Lung (tissue), 12 donors: ENCODE measurements around the gene SS18L1. TPM values are rescaled to one million over a fixed set of nuclear protein-coding genes. Genes with fewer than 3 reads are reported as not detected.

ENCODE experiments used
- ATAC-seq: fragments of 200-7000 bp; cut with Tn5 transposase; one replicate; pipeline ENCODE4 v1.9.1; 2020; ENCODE audit warnings: moderate number of reproducible peaks; ENCODE audit not compliant: insufficient read depth, low FRiP score
- DNase-seq, 3 donors: peaks; one replicate each; pipeline ENCODE4 v3.0.0-alpha.2; 2013 to 2017
- H3K27ac ChIP-seq, 2 donors: one replicate each; pipeline ENCODE4 v1.5.1; 2013; ENCODE audit warnings: mild to moderate bottlenecking in 2 of 2, moderate library complexity in 2 of 2, control low read depth in 1 of 2, inconsistent platforms in 1 of 2, low read depth in 1 of 2, low read length in 1 of 2
- H3K27me3 ChIP-seq, 3 donors: one replicate each; pipeline ENCODE4 v1.5.1; 2013; ENCODE audit warnings: low read length in 2 of 3; ENCODE audit not compliant: control insufficient read depth in 3 of 3, insufficient read depth in 3 of 3
- H3K36me3 ChIP-seq, 4 donors: one replicate each; pipeline ENCODE4 v1.5.1; 2013; ENCODE audit warnings: low read length in 4 of 4, mild to moderate bottlenecking in 1 of 4, moderate library complexity in 1 of 4; ENCODE audit not compliant: control insufficient read depth in 4 of 4, insufficient read depth in 4 of 4
- H3K4me1 ChIP-seq, 5 donors: one replicate each; pipeline ENCODE4 v1.5.1; 2013; ENCODE audit warnings: low read length in 5 of 5, mild to moderate bottlenecking in 2 of 5, moderate library complexity in 1 of 5; ENCODE audit not compliant: control insufficient read depth in 5 of 5, insufficient read depth in 5 of 5
- H3K4me3 ChIP-seq: one replicate; pipeline ENCODE4 v1.5.1; 2013; ENCODE audit warnings: mild to moderate bottlenecking, control low read depth, moderate library complexity
- H3K9ac ChIP-seq, 2 donors: one replicate each; pipeline ENCODE4 v1.5.1; 2013; ENCODE audit warnings: low read length in 2 of 2, control low read depth in 1 of 2; ENCODE audit not compliant: insufficient read depth in 1 of 2
- H3K9me3 ChIP-seq, 4 donors: one replicate each; pipeline ENCODE4 v1.5.1; 2013; ENCODE audit warnings: low read length in 3 of 4, mild to moderate bottlenecking in 1 of 4, moderate library complexity in 1 of 4; ENCODE audit not compliant: control insufficient read depth in 4 of 4, insufficient read depth in 3 of 4
- WGBS, 2 donors: extraction: QIAGEN DNeasy Blood & Tissue Kit; methylation state at CpG; one replicate each; pipeline ENCODE4 v1.1.7; 2013; 5-methylcytosine and 5-hydroxymethylcytosine counted together
- polyA plus RNA-seq, 2 donors: library from polyadenylated mRNA; stranded (reverse); fragments of 200-250 nt; gene quantifications; one replicate each; pipeline ENCODE4 v1.2.1, GENCODE V29; 2013
- total RNA-seq, 2 donors: library from RNA; depleted of rRNA in 1 of 2; stranded (reverse); fragments of >200 nt in 1 of 2; gene quantifications; one replicate each; pipeline ENCODE4 v1.2.1, GENCODE V29; 2014 to 2021
- TF ChIP-seq, protein P1 (sequence below): IDR thresholded peaks from 2 replicates; pipeline ENCODE4 v1.5.1; 2012; ENCODE audit warnings: mild to moderate bottlenecking; ENCODE audit errors: control extremely low read depth, extremely low read depth
- donor health status: control.
- donor health status: control.
- donor health status: Bipolar disorder and iron deficiency.
- donor health status: healthy.
- donor health status: DM: yes; HTN: yes; CAD: no.

The SS18L1 gene
- total and polyA plus RNA-seq, 4 donors: 7.2 to 24.1 (median 14.9) TPM

DNA sequence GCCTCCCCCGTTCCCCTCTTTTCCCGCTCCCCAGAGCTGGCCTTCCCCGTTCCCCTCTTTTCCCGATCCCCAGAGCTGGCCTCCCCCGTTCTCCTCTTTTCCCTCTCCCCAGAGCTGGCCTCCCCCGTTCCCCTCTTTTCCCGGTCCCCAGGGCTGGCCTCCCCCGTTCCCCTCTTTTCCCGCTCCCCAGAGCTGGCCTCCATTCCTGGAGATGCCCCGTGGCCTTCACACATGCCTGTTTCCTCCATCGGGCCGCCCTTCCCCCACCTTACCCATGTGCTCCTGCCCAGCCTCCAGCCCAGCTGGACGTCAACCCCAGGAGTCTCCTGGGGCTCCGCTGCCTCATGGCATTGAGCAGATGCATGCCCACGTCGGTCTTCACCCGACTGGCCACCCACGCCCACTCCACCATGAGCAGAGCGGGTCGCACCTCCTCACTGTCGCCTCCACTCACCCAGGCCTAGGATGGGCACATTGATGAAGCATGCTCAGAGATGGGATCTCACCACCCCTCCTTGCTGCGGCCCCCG is 8.3 kb downstream of the SS18L1 start:
- Histone ChIP-seq H3K9ac (no peak overlapping the region), H3K36me3 (peaks cover 0 to 5% (median 1%) of the 10 kb centered on the region in 4 donors), H3K9me3 (peaks cover 0 to 2% (median 0%) of the 10 kb centered on the region in 4 donors), H3K27ac (no peak overlapping the region), H3K4me3 (no peak overlapping the region), H3K4me1 (peaks cover 0 to 27% (median 7%) of the 10 kb centered on the region in 5 donors), H3K27me3 (no peaks in the 10 kb centered on the region)
- DNase-seq (no peak), ATAC-seq (no peak)
- 90 to 96% methylated on average over 18 to 23 of the region's 23 CpGs for WGBS, 2 donors
- TF ChIP-seq, protein P1, sequence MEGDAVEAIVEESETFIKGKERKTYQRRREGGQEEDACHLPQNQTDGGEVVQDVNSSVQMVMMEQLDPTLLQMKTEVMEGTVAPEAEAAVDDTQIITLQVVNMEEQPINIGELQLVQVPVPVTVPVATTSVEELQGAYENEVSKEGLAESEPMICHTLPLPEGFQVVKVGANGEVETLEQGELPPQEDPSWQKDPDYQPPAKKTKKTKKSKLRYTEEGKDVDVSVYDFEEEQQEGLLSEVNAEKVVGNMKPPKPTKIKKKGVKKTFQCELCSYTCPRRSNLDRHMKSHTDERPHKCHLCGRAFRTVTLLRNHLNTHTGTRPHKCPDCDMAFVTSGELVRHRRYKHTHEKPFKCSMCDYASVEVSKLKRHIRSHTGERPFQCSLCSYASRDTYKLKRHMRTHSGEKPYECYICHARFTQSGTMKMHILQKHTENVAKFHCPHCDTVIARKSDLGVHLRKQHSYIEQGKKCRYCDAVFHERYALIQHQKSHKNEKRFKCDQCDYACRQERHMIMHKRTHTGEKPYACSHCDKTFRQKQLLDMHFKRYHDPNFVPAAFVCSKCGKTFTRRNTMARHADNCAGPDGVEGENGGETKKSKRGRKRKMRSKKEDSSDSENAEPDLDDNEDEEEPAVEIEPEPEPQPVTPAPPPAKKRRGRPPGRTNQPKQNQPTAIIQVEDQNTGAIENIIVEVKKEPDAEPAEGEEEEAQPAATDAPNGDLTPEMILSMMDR: no peak

GRCh38 chr20:62155428-62156253 is 12.1 kb downstream of the SS18L1 start:
- Histone ChIP-seq H3K4me1 (peaks cover 0 to 5% (median 0%) of the 10 kb centered on the region in 5 donors), H3K9ac (no peak overlapping the region), H3K9me3 (peaks cover 0 to 2% (median 0%) of the 10 kb centered on the region in 4 donors), H3K4me3 (no peak overlapping the region), H3K27ac (no peak overlapping the region), H3K36me3 (peaks cover 0 to 13% (median 1%) of the 10 kb centered on the region in 4 donors), H3K27me3 (no peaks in the 10 kb centered on the region)
- ATAC-seq (no peak), DNase-seq (no peak)
- TF ChIP-seq, protein P1: no peak
- WGBS, 2 donors: 94 to 96% methylated on average over 29 of the region's 29 CpGs

GRCh38 chr20:62156254-62156556 is 12.6 kb downstream of the SS18L1 start:
- Histone ChIP-seq H3K4me3 (no peak overlapping the region), H3K4me1 (peaks cover 0 to 5% (median 0%) of the 10 kb centered on the region in 5 donors), H3K36me3 (peaks cover 0 to 19% (median 1%) of the 10 kb centered on the region in 4 donors), H3K27me3 (no peaks in the 10 kb centered on the region), H3K9me3 (peaks cover 0 to 2% (median 0%) of the 10 kb centered on the region in 4 donors), H3K9ac (no peak overlapping the region), H3K27ac (no peak overlapping the region)
- DNase-seq: no peak
- ATAC-seq: no peak
- TF ChIP-seq, protein P1: no peak
- 89 to 91% methylated on average over 3 of the region's 3 CpGs for WGBS, 2 donors
